ENCODE measurements around the gene IGFLR1. TPM values are rescaled to one million over a fixed set of nuclear protein-coding genes. Genes with fewer than 3 reads are reported as not detected.

IGFLR1 gene
- total RNA-seq, 1 donor from 2014 or later = 17.1 TPM

GRCh38 chr19:35789195-35789977 is 47.1 kb upstream of the IGFLR1 start:
- ATAC-seq (no peak), DNase-seq (no peak)
- Histone ChIP-seq H3K27me3 (ENCODE audit: low read depth) (peaks cover 3% of the 10 kb centered on the region), H3K9me3 (no peaks in the 10 kb centered on the region), H3K4me1 (no peaks in the 10 kb centered on the region), H3K27ac (no peak overlapping the region), H3K4me3 (no peak overlapping the region), H3K36me3 (no peaks in the 10 kb centered on the region)
- intact Hi-C loops (cut with DNase I) = no loop called here
- no peak for TF ChIP-seq CTCF (IDR thresholded peaks at IDR 0.05)

GRCh38 chr19:35788205-35788960 is 46.1 kb upstream of the IGFLR1 start:
- intact Hi-C loops (cut with DNase I) = no loop called here
- Histone ChIP-seq H3K9me3 (no peaks in the 10 kb centered on the region), H3K27me3 (ENCODE audit: low read depth) (peaks cover 3% of the 10 kb centered on the region), H3K4me3 (no peak overlapping the region), H3K36me3 (no peaks in the 10 kb centered on the region), H3K4me1 (no peaks in the 10 kb centered on the region), H3K27ac (no peak overlapping the region)
- no peak for TF ChIP-seq CTCF (IDR thresholded peaks at IDR 0.05)
- DNase-seq (no peak), ATAC-seq (no peak)

GRCh38 chr19:35787227-35787799 is 45.1 kb upstream of the IGFLR1 start:
- ATAC-seq = no peak
- peaks cover 3% of the 10 kb centered on the region for H3K27me3 ChIP-seq (ENCODE audit: low read depth)
- no peaks in the 10 kb centered on the region for H3K4me1 ChIP-seq
- intact Hi-C loops (cut with DNase I) = no loop called here
- H3K36me3 ChIP-seq = no peaks in the 10 kb centered on the region
- H3K9me3 ChIP-seq = no peaks in the 10 kb centered on the region
- H3K27ac ChIP-seq = no peak overlapping the region
- no peak for TF ChIP-seq CTCF (IDR thresholded peaks at IDR 0.05)
- no peak overlapping the region for H3K4me3 ChIP-seq
- DNase-seq = no peak

GRCh38 chr19:35786299-35787160 is 44.3 kb upstream of the IGFLR1 start:
- H3K9me3 ChIP-seq = no peaks in the 10 kb centered on the region
- TF ChIP-seq CTCF (IDR thresholded peaks at IDR 0.05) = no peak
- DNase-seq (no peak), ATAC-seq (no peak)
- H3K4me3 ChIP-seq = no peak overlapping the region
- no peak overlapping the region for H3K27ac ChIP-seq
- intact Hi-C loops (cut with DNase I) = no loop called here
- peaks cover under 1% of the 10 kb centered on the region for H3K36me3 ChIP-seq
- no peaks in the 10 kb centered on the region for H3K4me1 ChIP-seq
- H3K27me3 ChIP-seq (ENCODE audit: low read depth) = peaks cover 3% of the 10 kb centered on the region

- ATAC-seq (no peak), DNase-seq (no peak)
- no peaks in the 10 kb centered on the region for H3K4me1 ChIP-seq
- TF ChIP-seq CTCF (IDR thresholded peaks at IDR 0.05) = no peak
- no peak overlapping the region for H3K4me3 ChIP-seq
- H3K27ac ChIP-seq = no peak overlapping the region
- H3K27me3 ChIP-seq (ENCODE audit: low read depth) = peaks cover 3% of the 10 kb centered on the region
- no peaks in the 10 kb centered on the region for H3K9me3 ChIP-seq
- peaks cover 11% of the 10 kb centered on the region for H3K36me3 ChIP-seq
- intact Hi-C loops (cut with DNase I) = no loop called here
These were observed 43.0 kb upstream of the IGFLR1 start for GRCh38 chr19:35785339-35785627.
